ENCODE data around the gene ATP2A3. TPM values are rescaled to one million over a fixed set of nuclear protein-coding genes. Genes with fewer than 3 reads are reported as not detected.

The ATP2A3 gene
- total RNA-seq, 1 experiment from 2014 or later = 13.3 TPM

GRCh38 chr17:3890878-3891219 is 73.4 kb downstream of the ATP2A3 start:
- H2BK120ac ChIP-seq (ENCODE audit: low read depth, low read length, poor library complexity, severe bottlenecking) = no peak overlapping the region
- no peak overlapping the region for H2BK5ac ChIP-seq (ENCODE audit: insufficient read length, low read length)
- no peak overlapping the region for H2BK15ac ChIP-seq (ENCODE audit: low read depth, low read length)
- no peaks in the 10 kb centered on the region for H3K79me2 ChIP-seq (ENCODE audit: insufficient read depth, low read length)
- H2AFZ ChIP-seq (ENCODE audit: low read length) = no peak overlapping the region
- Mint-ChIP-seq H3K4me1 (peaks cover 32 to 54% of the 10 kb centered on the region in 2 experiments), H3K9me3 (no peaks in the 10 kb centered on the region), H3K27me3 (ENCODE audit: low read depth) (peaks cover 12% of the 10 kb centered on the region), H3K27ac (no peak overlapping the region), H3K4me3 (no peak overlapping the region), H3K36me3 (ENCODE audit: insufficient read depth in 1 of 3, low read depth in 3 of 3) (no peaks in the 10 kb centered on the region)
- no peak overlapping the region for H3K14ac ChIP-seq (ENCODE audit: insufficient read depth, low read length)
- no peaks in the 10 kb centered on the region; the same call in 1 of the 2 replicates for H3K27me3 ChIP-seq (ENCODE audit: insufficient read depth, low read length)
- H3K27ac ChIP-seq (ENCODE audit: insufficient read length, low read depth, low read length) = no peak overlapping the region
- H3K9ac ChIP-seq (ENCODE audit: extremely low read depth, insufficient read length, low read length) = no peak overlapping the region
- peaks cover 6% of the 10 kb centered on the region for H3K23me2 ChIP-seq (ENCODE audit: insufficient read length, low read depth, low read length, poor library complexity, severe bottlenecking)
- no peak overlapping the region for H4K91ac ChIP-seq (ENCODE audit: insufficient read length, low read depth, low read length)
- H3K79me1 ChIP-seq (ENCODE audit: insufficient read depth, low read depth, low read length, poor library complexity, severe bottlenecking) = no peaks in the 10 kb centered on the region
- H4K8ac ChIP-seq (replicated peaks; ENCODE audit: insufficient read length, low read depth, low read length) = no peak overlapping the region
- H3K23ac ChIP-seq (ENCODE audit: insufficient read length, low read depth, low read length) = no peak overlapping the region
- TF ChIP-seq CTCF (conservative IDR thresholded peaks at IDR 0.05) = no peak
- peaks cover 2% of the 10 kb centered on the region; the same call in 1 of the 2 replicates for H3K4me1 ChIP-seq (ENCODE audit: insufficient read depth, low read length)
- H3K18ac ChIP-seq (ENCODE audit: insufficient read length, low read depth, low read length) = no peak overlapping the region
- no peaks in the 10 kb centered on the region for H3K9me3 ChIP-seq (ENCODE audit: control insufficient read depth, low read depth, low read length)
- no peak overlapping the region for H2BK12ac ChIP-seq (ENCODE audit: insufficient read length, low read depth, low read length)
- H4K20me1 ChIP-seq (ENCODE audit: control insufficient read depth, insufficient read depth, insufficient read length) = no peaks in the 10 kb centered on the region
- H2BK20ac ChIP-seq (ENCODE audit: low read depth, low read length, poor library complexity, severe bottlenecking) = no peak overlapping the region
- DNase-seq = no peak
- H3K4ac ChIP-seq (ENCODE audit: low read depth, low read length) = no peak overlapping the region
- WGBS (ENCODE audit: extremely low coverage, insufficient read length, low lambda C conversion rate) = no CpG with 5 or more reads among the region's 4 CpGs
- H2AK5ac ChIP-seq (ENCODE audit: insufficient read length, low read length) = no peak overlapping the region
- no peak overlapping the region for H3T11ph ChIP-seq (ENCODE audit: low read length)
- H4K5ac ChIP-seq (ENCODE audit: insufficient read length, low read depth, low read length) = no peak overlapping the region
- H3K4me2 ChIP-seq (ENCODE audit: insufficient read depth, insufficient read length, low read length) = no peak overlapping the region
- no peak overlapping the region for H3K56ac ChIP-seq (ENCODE audit: insufficient read length, low read depth, low read length)

Data from H9 (cell line).